ENCODE data around the gene CPPED1. TPM values are rescaled to one million over a fixed set of nuclear protein-coding genes. Genes with fewer than 3 reads are reported as not detected.

CPPED1 gene
- total and polyA plus RNA-seq, 3 donors from 2014 or later, result 34.3 to 84.3 (median 67.5) TPM

DNA sequence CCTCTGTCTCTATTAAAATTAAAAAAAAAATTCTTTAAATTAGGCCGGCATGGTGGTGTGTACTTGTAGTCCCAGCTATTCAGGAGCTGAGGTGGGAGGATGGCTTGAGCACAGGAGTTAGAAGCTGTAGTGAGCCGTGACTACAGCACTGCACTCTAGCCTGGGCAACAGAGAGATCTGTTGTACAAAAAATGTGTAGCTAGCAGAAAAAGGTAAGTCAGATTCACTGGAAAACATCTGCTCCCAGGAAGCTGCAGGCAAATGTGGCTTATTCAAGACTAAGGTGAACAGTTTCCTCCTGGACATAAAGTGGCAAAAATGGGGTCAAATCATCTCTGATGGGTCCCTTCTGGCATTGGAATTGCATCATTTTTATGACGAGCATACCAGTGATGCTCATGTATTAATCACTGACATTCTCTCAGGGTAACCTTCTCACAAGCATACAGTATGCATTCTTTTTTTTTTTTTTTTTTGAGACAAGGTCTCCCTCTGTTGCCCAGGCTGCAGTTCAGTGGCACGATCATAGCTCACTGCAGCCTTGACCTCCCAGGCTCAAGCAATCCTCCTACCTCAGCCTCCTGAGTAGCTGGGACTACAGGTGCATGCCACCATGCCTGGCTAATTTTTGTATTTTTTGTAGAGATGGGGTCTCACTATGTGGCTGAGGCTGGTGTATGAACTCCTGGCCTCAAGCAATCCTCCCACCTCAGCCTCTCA is 48.7 kb downstream of the CPPED1 start:
- H3K27ac ChIP-seq, result no peak overlapping the region
- no peak for DNase-seq
- TF ChIP-seq, protein P1, sequence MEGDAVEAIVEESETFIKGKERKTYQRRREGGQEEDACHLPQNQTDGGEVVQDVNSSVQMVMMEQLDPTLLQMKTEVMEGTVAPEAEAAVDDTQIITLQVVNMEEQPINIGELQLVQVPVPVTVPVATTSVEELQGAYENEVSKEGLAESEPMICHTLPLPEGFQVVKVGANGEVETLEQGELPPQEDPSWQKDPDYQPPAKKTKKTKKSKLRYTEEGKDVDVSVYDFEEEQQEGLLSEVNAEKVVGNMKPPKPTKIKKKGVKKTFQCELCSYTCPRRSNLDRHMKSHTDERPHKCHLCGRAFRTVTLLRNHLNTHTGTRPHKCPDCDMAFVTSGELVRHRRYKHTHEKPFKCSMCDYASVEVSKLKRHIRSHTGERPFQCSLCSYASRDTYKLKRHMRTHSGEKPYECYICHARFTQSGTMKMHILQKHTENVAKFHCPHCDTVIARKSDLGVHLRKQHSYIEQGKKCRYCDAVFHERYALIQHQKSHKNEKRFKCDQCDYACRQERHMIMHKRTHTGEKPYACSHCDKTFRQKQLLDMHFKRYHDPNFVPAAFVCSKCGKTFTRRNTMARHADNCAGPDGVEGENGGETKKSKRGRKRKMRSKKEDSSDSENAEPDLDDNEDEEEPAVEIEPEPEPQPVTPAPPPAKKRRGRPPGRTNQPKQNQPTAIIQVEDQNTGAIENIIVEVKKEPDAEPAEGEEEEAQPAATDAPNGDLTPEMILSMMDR (IDR thresholded peaks at IDR 0.05), result no peak
- TF ChIP-seq POLR2A (IDR thresholded peaks at IDR 0.05), result no peak
- WGBS, 2 donors, result 75 to 76% methylated on average over 4 of the region's 4 CpGs
- intact Hi-C loops (cut with DNase I; ENCODE audit: low total_unique reads), result no loop called here
- no peaks in the 10 kb centered on the region for H3K36me3 ChIP-seq (ENCODE audit: low read depth, missing control alignments)
- H3K4me3 ChIP-seq, result no peak overlapping the region
- H3K4me1 ChIP-seq, result peaks cover 5% of the 10 kb centered on the region
- no peaks in the 10 kb centered on the region for H3K9me3 ChIP-seq
- H3K27me3 ChIP-seq, result no peaks in the 10 kb centered on the region

DNA sequence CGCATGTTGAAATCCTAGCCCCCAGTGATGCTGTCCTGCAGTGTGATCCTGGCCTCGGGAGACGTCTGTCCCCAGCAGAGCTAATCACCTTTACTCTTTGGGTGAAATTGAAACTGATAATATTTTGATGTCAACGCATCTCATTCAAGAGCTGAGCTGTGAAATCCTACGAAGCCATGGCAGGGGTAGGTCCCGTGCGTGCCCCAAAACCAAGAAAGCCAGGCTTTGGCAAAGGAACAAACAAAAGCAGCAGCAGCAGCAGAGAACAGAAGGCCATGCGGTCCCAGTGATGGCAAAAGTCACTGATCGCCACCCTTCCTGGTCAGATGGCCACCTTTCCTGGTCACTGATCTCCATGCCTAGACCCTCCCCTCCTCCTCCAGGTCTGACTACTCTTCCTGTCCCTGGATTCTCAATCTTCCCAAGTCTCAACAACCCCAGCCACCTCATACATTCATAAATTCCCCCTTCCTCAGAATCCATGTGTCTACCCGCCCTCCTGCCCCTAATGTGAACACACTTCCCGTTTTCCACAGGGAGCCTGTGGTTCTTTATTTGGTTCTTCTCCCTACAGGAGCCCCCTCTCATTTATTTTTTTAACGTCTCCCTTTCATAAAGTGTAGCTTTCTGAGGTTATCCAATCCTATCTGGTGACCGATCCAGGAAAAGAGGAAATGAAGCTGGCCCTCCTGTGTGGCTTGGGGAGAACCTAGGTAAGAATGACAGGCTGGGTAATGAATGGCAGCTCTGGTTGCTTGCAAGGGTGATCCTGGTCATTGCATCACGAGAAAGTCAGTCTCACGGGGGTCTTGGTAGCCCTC is 50.3 kb downstream of the CPPED1 start:
- Histone ChIP-seq H3K9me3 (no peaks in the 10 kb centered on the region), H3K4me1 (peaks cover 5% of the 10 kb centered on the region), H3K27ac (no peak overlapping the region), H3K4me3 (no peak overlapping the region), H3K36me3 (ENCODE audit: low read depth, missing control alignments) (no peaks in the 10 kb centered on the region), H3K27me3 (no peaks in the 10 kb centered on the region)
- intact Hi-C loops (cut with DNase I; ENCODE audit: low total_unique reads), result no loop called here
- no peak for TF ChIP-seq POLR2A (IDR thresholded peaks at IDR 0.05)
- TF ChIP-seq, protein P1 (IDR thresholded peaks at IDR 0.05), result no peak
- WGBS, 2 donors, result 94 to 95% methylated on average over 15 of the region's 15 CpGs
- DNase-seq, result no peak

- WGBS, 2 donors, result 67 to 71% methylated on average over 2 of the region's 2 CpGs
Measured at GRCh38 chr16:12752159-12752558, 51.5 kb downstream of the CPPED1 start.

DNA sequence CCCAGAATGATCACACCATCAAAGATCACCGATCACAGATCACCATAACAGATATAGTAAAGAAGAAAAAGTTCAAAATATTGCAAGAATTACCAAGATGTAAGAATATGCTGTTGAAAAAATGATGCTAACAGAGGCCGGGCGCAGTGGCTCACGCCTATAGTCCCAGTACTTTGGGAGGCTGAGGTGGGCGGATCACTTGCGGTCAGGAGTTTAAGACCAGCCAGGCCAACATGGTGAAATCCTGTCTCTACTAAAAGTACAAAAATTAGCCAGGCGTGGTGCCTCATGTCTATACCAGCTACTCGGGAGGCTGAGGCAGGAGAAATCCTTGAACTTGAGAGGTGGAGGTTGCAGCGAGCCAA is 53.2 kb downstream of the CPPED1 start:
- H3K27ac ChIP-seq, result no peak overlapping the region
- H3K9me3 ChIP-seq, result no peaks in the 10 kb centered on the region
- no peak overlapping the region for H3K4me3 ChIP-seq
- 93 to 94% methylated on average over 9 of the region's 9 CpGs for WGBS, 2 donors
- no peak for TF ChIP-seq POLR2A (IDR thresholded peaks at IDR 0.05)
- TF ChIP-seq, protein P1 (IDR thresholded peaks at IDR 0.05), result no peak
- intact Hi-C loops (cut with DNase I; ENCODE audit: low total_unique reads), result no loop called here
- no peaks in the 10 kb centered on the region for H3K4me1 ChIP-seq
- H3K36me3 ChIP-seq (ENCODE audit: low read depth, missing control alignments), result no peaks in the 10 kb centered on the region
- H3K27me3 ChIP-seq, result no peaks in the 10 kb centered on the region
- no peak for DNase-seq

More at GRCh38 chr16:12752159-12752558, 51.5 kb downstream of the CPPED1 start:
- Histone ChIP-seq H3K27ac (no peak overlapping the region), H3K4me1 (no peaks in the 10 kb centered on the region), H3K4me3 (no peak overlapping the region), H3K9me3 (no peaks in the 10 kb centered on the region), H3K27me3 (no peaks in the 10 kb centered on the region), H3K36me3 (ENCODE audit: low read depth, missing control alignments) (no peaks in the 10 kb centered on the region)
- no peak for TF ChIP-seq POLR2A (IDR thresholded peaks at IDR 0.05)
- TF ChIP-seq, protein P1 (IDR thresholded peaks at IDR 0.05), result no peak
- intact Hi-C loops (cut with DNase I; ENCODE audit: low total_unique reads), result no loop called here
- DNase-seq, result no peak
